ENCODE results near the gene TSHZ2. TPM values are rescaled to one million over a fixed set of nuclear protein-coding genes. Genes with fewer than 3 reads are reported as not detected.

The TSHZ2 gene
- total RNA-seq, 3 donors from 2014 or later (not counting 1 experiment from before 2014, with no cell fraction given): 1.8 to 1.9 TPM; not detected in 1

- H3K27ac Mint-ChIP-seq: no peak overlapping the region
- H3K27me3 Mint-ChIP-seq (ENCODE audit: low read depth in 2 of 2): peaks cover 7 to 10% of the 10 kb centered on the region in 2 donors
- no peak overlapping the region for H3K27ac ChIP-seq (ENCODE audit: low read length)
- no peaks in the 10 kb centered on the region for H3K36me3 Mint-ChIP-seq
- no peak overlapping the region for H3K4me3 Mint-ChIP-seq
- no peaks in the 10 kb centered on the region for H3K27me3 ChIP-seq (ENCODE audit: control insufficient read depth, insufficient read depth, low read length)
- intact Hi-C loops (cut with micrococcal nuclease): no loop called here
- no peaks in the 10 kb centered on the region for H3K9me3 ChIP-seq (ENCODE audit: control insufficient read depth, insufficient read depth, low read length)
- WGBS (ENCODE audit: insufficient coverage): 79% methylated on average over 14 of the region's 16 CpGs
- H3K4me1 Mint-ChIP-seq: no peaks in the 10 kb centered on the region
- DNase-seq: no peak
- no peaks in the 10 kb centered on the region for H3K4me1 ChIP-seq (ENCODE audit: control insufficient read depth, insufficient read depth, low read length)
- H3K4me3 ChIP-seq (ENCODE audit: low read length): no peak overlapping the region
- H3K9me3 Mint-ChIP-seq: no peaks in the 10 kb centered on the region
- TF ChIP-seq CTCF (IDR thresholded peaks at IDR 0.05): no peak
- no peak for ATAC-seq
- H3K36me3 ChIP-seq (ENCODE audit: control insufficient read depth, insufficient read depth, low read length): no peaks in the 10 kb centered on the region
Measured at GRCh38 chr20:52936351-52937340, 35.5 kb upstream of the TSHZ2 start.

GRCh38 chr20:52937591-52938100 lies 34.5 kb upstream of the TSHZ2 start:
- no peak overlapping the region for H3K27ac ChIP-seq (ENCODE audit: low read length)
- H3K9me3 ChIP-seq (ENCODE audit: control insufficient read depth, insufficient read depth, low read length): no peaks in the 10 kb centered on the region
- DNase-seq: no peak
- H3K9me3 Mint-ChIP-seq: no peaks in the 10 kb centered on the region
- peaks cover 6 to 8% of the 10 kb centered on the region in 2 donors for H3K27me3 Mint-ChIP-seq (ENCODE audit: low read depth in 2 of 2)
- H3K36me3 ChIP-seq (ENCODE audit: control insufficient read depth, insufficient read depth, low read length): no peaks in the 10 kb centered on the region
- H3K4me3 ChIP-seq (ENCODE audit: low read length): no peak overlapping the region
- H3K27me3 ChIP-seq (ENCODE audit: control insufficient read depth, insufficient read depth, low read length): no peaks in the 10 kb centered on the region
- intact Hi-C loops (cut with micrococcal nuclease): no loop called here
- no peak overlapping the region for H3K4me3 Mint-ChIP-seq
- no peaks in the 10 kb centered on the region for H3K4me1 ChIP-seq (ENCODE audit: control insufficient read depth, insufficient read depth, low read length)
- H3K36me3 Mint-ChIP-seq: no peaks in the 10 kb centered on the region
- H3K4me1 Mint-ChIP-seq: no peaks in the 10 kb centered on the region
- no peak overlapping the region for H3K27ac Mint-ChIP-seq
- WGBS (ENCODE audit: insufficient coverage): 84% methylated on average over 5 of the region's 6 CpGs
- no peak for TF ChIP-seq CTCF (IDR thresholded peaks at IDR 0.05)
- ATAC-seq: no peak

GRCh38 chr20:52939141-52939540 lies 33.0 kb upstream of the TSHZ2 start:
- H3K4me1 ChIP-seq (ENCODE audit: control insufficient read depth, insufficient read depth, low read length): no peaks in the 10 kb centered on the region
- no peaks in the 10 kb centered on the region for H3K36me3 ChIP-seq (ENCODE audit: control insufficient read depth, insufficient read depth, low read length)
- no peak for ATAC-seq
- no peak for TF ChIP-seq CTCF (IDR thresholded peaks at IDR 0.05)
- no peaks in the 10 kb centered on the region for H3K27me3 ChIP-seq (ENCODE audit: control insufficient read depth, insufficient read depth, low read length)
- H3K27ac ChIP-seq (ENCODE audit: low read length): no peak overlapping the region
- no peaks in the 10 kb centered on the region for H3K9me3 ChIP-seq (ENCODE audit: control insufficient read depth, insufficient read depth, low read length)
- no peaks in the 10 kb centered on the region for H3K9me3 Mint-ChIP-seq
- WGBS (ENCODE audit: insufficient coverage): 75% methylated on average over 4 of the region's 4 CpGs
- H3K4me3 ChIP-seq (ENCODE audit: low read length): no peak overlapping the region
- no peak overlapping the region for H3K4me3 Mint-ChIP-seq
- no peak for DNase-seq
- peaks cover 9 to 17% of the 10 kb centered on the region in 2 donors for H3K27me3 Mint-ChIP-seq (ENCODE audit: low read depth in 2 of 2)
- H3K36me3 Mint-ChIP-seq: no peaks in the 10 kb centered on the region
- no peak overlapping the region for H3K27ac Mint-ChIP-seq
- intact Hi-C loops (cut with micrococcal nuclease): no loop called here
- no peaks in the 10 kb centered on the region for H3K4me1 Mint-ChIP-seq
